Smooth muscle cell (in vitro differentiated cells): ENCODE data around the gene LILRB3. TPM values are rescaled to one million over a fixed set of nuclear protein-coding genes. Genes with fewer than 3 reads are reported as not detected.

Source experiments
- DNase-seq: peaks from one replicate; lab custom pipeline; 2025; ENCODE audit not compliant: unreplicated experiment; lab: John Stamatoyannopoulos, UW
- H2AFZ ChIP-seq: fragments of 200-600 bp; sonication (generic); 2 replicates; pipeline ENCODE4 v1.6.0; 2016; ENCODE audit warnings: antibody characterized with exemption, low read depth, mild to moderate bottlenecking
- H3F3A ChIP-seq: fragments of 200-600 bp; sonication (generic); 2 replicates; pipeline ENCODE4 v1.6.0; 2017; ENCODE audit warnings: antibody characterized with exemption, low read depth
- H3K27ac ChIP-seq: fragments of 200-600 bp; sonication (generic); 2 replicates; pipeline ENCODE4 v1.5.1; 2016; ENCODE audit warnings: low read depth, mild to moderate bottlenecking
- H3K27me3 ChIP-seq: fragments of 200-600 bp; sonication (generic); 2 replicates; pipeline ENCODE4 v1.6.1; 2016; ENCODE audit warnings: low read depth, mild to moderate bottlenecking
- H3K36me3 ChIP-seq: fragments of 200-600 bp; sonication (generic); 2 replicates; pipeline ENCODE4 v1.5.1; 2016; ENCODE audit warnings: low read depth
- H3K4me1 ChIP-seq: fragments of 200-600 bp; sonication (generic); 2 replicates; pipeline ENCODE4 v1.5.1; 2016; ENCODE audit warnings: low read depth
- H3K4me2 ChIP-seq: fragments of 200-600 bp; sonication (generic); 2 replicates; pipeline ENCODE4 v1.6.0; 2016; ENCODE audit warnings: mild to moderate bottlenecking
- H3K4me3 ChIP-seq: fragments of 200-600 bp; sonication (generic); 2 replicates; pipeline ENCODE4 v1.5.1; 2016; ENCODE audit warnings: mild to moderate bottlenecking
- H3K79me2 ChIP-seq: fragments of 200-600 bp; sonication (generic); 2 replicates; pipeline ENCODE4 v1.6.0; 2016; ENCODE audit warnings: low read depth, mild to moderate bottlenecking
- H3K9ac ChIP-seq: fragments of 200-600 bp; sonication (generic); 2 replicates; pipeline ENCODE4 v1.6.0; 2016; ENCODE audit warnings: low read depth
- H3K9me3 ChIP-seq: fragments of 200-600 bp; sonication (generic); replicated peaks from 2 replicates; pipeline ENCODE4 v1.5.1; 2016; ENCODE audit warnings: low read depth
- H4K20me1 ChIP-seq: fragments of 200-600 bp; sonication (generic); 2 replicates; pipeline ENCODE4 v1.6.0; 2016; ENCODE audit warnings: low read depth
- CTCF ChIP-seq: fragments of 200-600 bp; sonication (generic); IDR thresholded peaks from 2 replicates; pipeline ENCODE4 v1.5.1; 2017; ENCODE audit warnings: borderline replicate concordance, mild to moderate bottlenecking, antibody characterized with exemption; ENCODE audit not compliant: insufficient read depth, poor library complexity, severe bottlenecking
- WGBS: methylation state at CpG from one replicate; pipeline ENCODE4 v1.1.7; 2016; ENCODE audit warnings: low lambda C conversion rate; 5-methylcytosine and 5-hydroxymethylcytosine counted together
- polyA plus RNA-seq: library from polyadenylated mRNA; unstranded; fragments of >200 nt; fragmentation: Nextera tagmentation; extraction: Ambion mirVana; gene quantifications from 2 replicates; pipeline ENCODE4 v1.2.1, GENCODE V29; 2016
- small RNA-seq: library from RNA; depleted of rRNA; stranded (forward); fragments of <200 nt; gene quantifications from one replicate; pipeline ENCODE3, GENCODE V24; 2014
- total RNA-seq: library from RNA; depleted of rRNA; stranded (reverse); fragments of >200 nt; gene quantifications from 2 replicates; pipeline ENCODE4 v1.2.3, GENCODE V29; 2014

The LILRB3 gene
- total and polyA plus RNA-seq, 2 experiments from 2014 or later, result 0.06 TPM; not detected in 1

- Histone ChIP-seq H3K4me2 (peak overlapping the region; percentile 30), H3F3A (no peaks in the 10 kb centered on the region), H3K9ac (no peak overlapping the region), H4K20me1 (no peaks in the 10 kb centered on the region), H3K27ac (no peak overlapping the region), H3K27me3 (no peaks in the 10 kb centered on the region), H3K4me1 (no peaks in the 10 kb centered on the region), H3K79me2 (no peaks in the 10 kb centered on the region), H3K36me3 (no peaks in the 10 kb centered on the region), H2AFZ (no peak overlapping the region), H3K9me3 (no peaks in the 10 kb centered on the region), H3K4me3 (no peak overlapping the region)
- DNase-seq, result peak; percentile 81
- peak; percentile 77 for TF ChIP-seq CTCF
- 38% methylated on average over 14 of the region's 25 CpGs for whole genome bisulfite sequencing
Observed at GRCh38 chr19:54168174-54168917, 54.5 kb downstream of the LILRB3 start.

Small RNA genes within 50 kb of the gene (small RNA-seq; reads per million reads assigned to genes)
- gene RNU6-1307P, result not detected

Other genes with a start within 250 kb of the LILRB3 start
- gene CACNG6, start 231.4 kb downstream of the LILRB3 start, total RNA-seq, result 0.13 TPM in 1 of 2 replicates, not detected in the other
- gene CACNG6, start 231.4 kb downstream of the LILRB3 start, polyA plus RNA-seq, result not detected in 2 replicates
- not detected in 2 replicates for gene VSTM1, start 159.1 kb downstream of the LILRB3 start, total RNA-seq
- gene VSTM1, start 159.1 kb downstream of the LILRB3 start, polyA plus RNA-seq, result not detected in 2 replicates
- not detected in 2 replicates for gene TARM1, start 141.6 kb downstream of the LILRB3 start, total RNA-seq
- gene TARM1, start 141.6 kb downstream of the LILRB3 start, polyA plus RNA-seq, result not detected in 2 replicates
- 1.1 TPM in 1 of 2 replicates, not detected in the other for gene OSCAR, start 122.2 kb downstream of the LILRB3 start, total RNA-seq
- gene OSCAR, start 122.2 kb downstream of the LILRB3 start, polyA plus RNA-seq, result 0.90 and 1.7 TPM in 2 replicates
- gene NDUFA3, start 120.2 kb downstream of the LILRB3 start, total RNA-seq, result 9.5 and 29.8 TPM in 2 replicates
- 249 and 264 TPM in 2 replicates for gene NDUFA3, start 120.2 kb downstream of the LILRB3 start, polyA plus RNA-seq
- gene TFPT, start 107.3 kb downstream of the LILRB3 start, total RNA-seq, result 14.2 and 17.1 TPM in 2 replicates
- 56.0 and 58.1 TPM in 2 replicates for gene TFPT, start 107.3 kb downstream of the LILRB3 start, polyA plus RNA-seq
- 40.9 and 42.8 TPM in 2 replicates for gene PRPF31, start 107.3 kb downstream of the LILRB3 start, total RNA-seq
- 77.1 and 81.2 TPM in 2 replicates for gene PRPF31, start 107.3 kb downstream of the LILRB3 start, polyA plus RNA-seq
- 12.4 and 14.1 TPM in 2 replicates for gene CNOT3, start 85.2 kb downstream of the LILRB3 start, total RNA-seq
- 31.4 and 37.6 TPM in 2 replicates for gene CNOT3, start 85.2 kb downstream of the LILRB3 start, polyA plus RNA-seq
- 3.2 and 10.9 TPM in 2 replicates for gene LENG1, start 63.3 kb downstream of the LILRB3 start, total RNA-seq
- gene LENG1, start 63.3 kb downstream of the LILRB3 start, polyA plus RNA-seq, result 14.1 and 17.6 TPM in 2 replicates
- 5.9 and 7.3 TPM in 2 replicates for gene TMC4, start 49.8 kb downstream of the LILRB3 start, total RNA-seq
- gene TMC4, start 49.8 kb downstream of the LILRB3 start, polyA plus RNA-seq, result 6.7 and 28.0 TPM in 2 replicates
- gene MBOAT7, start 33.4 kb downstream of the LILRB3 start, total RNA-seq, result 76.8 and 110 TPM in 2 replicates
- 106 and 195 TPM in 2 replicates for gene MBOAT7, start 33.4 kb downstream of the LILRB3 start, polyA plus RNA-seq
- gene TSEN34, start 31.7 kb downstream of the LILRB3 start, total RNA-seq, result 45.8 and 53.7 TPM in 2 replicates
- 79.5 and 91.7 TPM in 2 replicates for gene TSEN34, start 31.7 kb downstream of the LILRB3 start, polyA plus RNA-seq
- 1,047 and 1,149 TPM in 2 replicates for gene RPS9, start 22.1 kb downstream of the LILRB3 start, total RNA-seq
- gene RPS9, start 22.1 kb downstream of the LILRB3 start, polyA plus RNA-seq, result 347 and 352 TPM in 2 replicates
- not detected in 2 replicates for gene LILRA6, start 19.8 kb upstream of the LILRB3 start, total RNA-seq
- not detected in 2 replicates for gene LILRA6, start 19.8 kb upstream of the LILRB3 start, polyA plus RNA-seq
- gene LILRB5, start 34.3 kb upstream of the LILRB3 start, total RNA-seq, result not detected in 2 replicates
- gene LILRB5, start 34.3 kb upstream of the LILRB3 start, polyA plus RNA-seq, result not detected in 2 replicates
- not detected in 2 replicates for gene LILRB2, start 58.1 kb upstream of the LILRB3 start, total RNA-seq
- gene LILRB2, start 58.1 kb upstream of the LILRB3 start, polyA plus RNA-seq, result not detected in 2 replicates
- not detected in 2 replicates for gene LILRA5, start 90.2 kb upstream of the LILRB3 start, total RNA-seq
- gene LILRA5, start 90.2 kb upstream of the LILRB3 start, polyA plus RNA-seq, result not detected in 2 replicates
- gene LILRA4, start 116.2 kb upstream of the LILRB3 start, total RNA-seq, result not detected in 2 replicates
- not detected in 2 replicates for gene LILRA4, start 116.2 kb upstream of the LILRB3 start, polyA plus RNA-seq
- gene LAIR1, start 141.9 kb upstream of the LILRB3 start, total RNA-seq, result not detected in 2 replicates
- not detected in 2 replicates for gene LAIR1, start 141.9 kb upstream of the LILRB3 start, polyA plus RNA-seq
- gene TTYH1, start 192.5 kb upstream of the LILRB3 start, total RNA-seq, result 0.40 and 2.6 TPM in 2 replicates
- 0.65 and 2.1 TPM in 2 replicates for gene TTYH1, start 192.5 kb upstream of the LILRB3 start, polyA plus RNA-seq
- 32.9 and 39.2 TPM in 2 replicates for gene LENG8, start 226.2 kb upstream of the LILRB3 start, total RNA-seq
- 27.6 and 60.1 TPM in 2 replicates for gene LENG8, start 226.2 kb upstream of the LILRB3 start, polyA plus RNA-seq
- gene LENG9, start 240.8 kb upstream of the LILRB3 start, total RNA-seq, result 1.7 and 4.1 TPM in 2 replicates
- gene LENG9, start 240.8 kb upstream of the LILRB3 start, polyA plus RNA-seq, result 0.57 and 1.3 TPM in 2 replicates